ENCODE measurements around the gene EPHA10.

Gene EPHA10

GRCh38 chr1:37793773-37794371, 29.0 kb upstream of the EPHA10 start, which contains the start of gene MANEAL:
MANEAL (plus strand) TSS chr1:37793847; CDS start chr1:37794183, 336 bp downstream.
- Histone ChIP-seq H3K27me3 (ENCODE audit: insufficient read depth, low read depth) (no peaks in the 10 kb centered on the region), H3K79me2 (ENCODE audit: insufficient read depth, low read depth) (peaks cover 10% of the 10 kb centered on the region; the same call in 1 of the 2 replicates), H3K4me3 (IDR thresholded peaks at IDR 0.05; ENCODE audit: insufficient read depth, low read depth, low read length) (no peak within 1 kb of the TSS), H4K20me1 (ENCODE audit: insufficient read depth) (no peaks in the 10 kb centered on the region), H2AFZ (ENCODE audit: low read depth) (peak within 1 kb of the TSS; percentile 75), H3K9ac (peak within 1 kb of the TSS; percentile 69; the same call in 1 of the 2 replicates), H3K36me3 (ENCODE audit: insufficient read depth) (no peaks in the 10 kb centered on the region), H3K4me1 (ENCODE audit: low read depth, poor library complexity, severe bottlenecking) (peaks cover 38% of the 10 kb centered on the region), H3K4me2 (peak within 1 kb of the TSS; percentile 95), H3K27ac (peak within 1 kb of the TSS; percentile 55)
- no peak for TF ChIP-seq CTCF (conservative IDR thresholded peaks at IDR 0.05; ENCODE audit: low read depth, low read length)

GRCh38 chr1:37792943-37793686, 28.2 kb upstream of the EPHA10 start:
- Histone ChIP-seq H3K36me3 (ENCODE audit: insufficient read depth) (no peaks in the 10 kb centered on the region), H4K20me1 (ENCODE audit: insufficient read depth) (no peaks in the 10 kb centered on the region), H3K27me3 (ENCODE audit: insufficient read depth, low read depth) (no peaks in the 10 kb centered on the region), H3K9ac (no peak overlapping the region), H3K79me2 (ENCODE audit: insufficient read depth, low read depth) (peaks cover 10% of the 10 kb centered on the region; the same call in 1 of the 2 replicates), H2AFZ (ENCODE audit: low read depth) (peak overlapping the region; percentile 75; the same call in 1 of the 2 replicates), H3K27ac (no peak overlapping the region), H3K4me2 (peak overlapping the region; percentile 39; the same call in 1 of the 2 replicates), H3K4me3 (IDR thresholded peaks at IDR 0.05; ENCODE audit: insufficient read depth, low read depth, low read length) (no peak overlapping the region), H3K4me1 (ENCODE audit: low read depth, poor library complexity, severe bottlenecking) (peaks cover 36% of the 10 kb centered on the region)
- TF ChIP-seq CTCF (conservative IDR thresholded peaks at IDR 0.05; ENCODE audit: low read depth, low read length), result no peak

- H2AFZ ChIP-seq (ENCODE audit: low read depth), result no peak overlapping the region
- no peak for TF ChIP-seq CTCF (conservative IDR thresholded peaks at IDR 0.05; ENCODE audit: low read depth, low read length)
Measured at GRCh38 chr1:37782491-37782890, 17.6 kb upstream of the EPHA10 start.

GRCh38 chr1:37778654-37779053, 13.7 kb upstream of the EPHA10 start:
- Histone ChIP-seq H3K79me2 (ENCODE audit: insufficient read depth, low read depth) (no peaks in the 10 kb centered on the region), H3K4me1 (ENCODE audit: low read depth, poor library complexity, severe bottlenecking) (no peaks in the 10 kb centered on the region), H3K36me3 (ENCODE audit: insufficient read depth) (no peaks in the 10 kb centered on the region), H3K4me3 (IDR thresholded peaks at IDR 0.05; ENCODE audit: insufficient read depth, low read depth, low read length) (no peak overlapping the region), H3K9ac (no peak overlapping the region), H3K27me3 (ENCODE audit: insufficient read depth, low read depth) (no peaks in the 10 kb centered on the region), H3K4me2 (no peak overlapping the region), H2AFZ (ENCODE audit: low read depth) (no peak overlapping the region), H4K20me1 (ENCODE audit: insufficient read depth) (no peaks in the 10 kb centered on the region), H3K27ac (no peak overlapping the region)
- TF ChIP-seq CTCF (conservative IDR thresholded peaks at IDR 0.05; ENCODE audit: low read depth, low read length), result no peak

More at GRCh38 chr1:37782491-37782890, 17.6 kb upstream of the EPHA10 start:
- Histone ChIP-seq H3K4me3 (IDR thresholded peaks at IDR 0.05; ENCODE audit: insufficient read depth, low read depth, low read length) (no peak overlapping the region), H3K27ac (no peak overlapping the region), H3K9ac (no peak overlapping the region), H3K27me3 (ENCODE audit: insufficient read depth, low read depth) (no peaks in the 10 kb centered on the region), H4K20me1 (ENCODE audit: insufficient read depth) (no peaks in the 10 kb centered on the region), H3K4me1 (ENCODE audit: low read depth, poor library complexity, severe bottlenecking) (no peaks in the 10 kb centered on the region), H3K36me3 (ENCODE audit: insufficient read depth) (no peaks in the 10 kb centered on the region), H3K4me2 (no peak overlapping the region), H3K79me2 (ENCODE audit: insufficient read depth, low read depth) (no peaks in the 10 kb centered on the region)
